K562 (cell line): Measurements from ENCODE around the gene ITPR1. TPM values are rescaled to one million over a fixed set of nuclear protein-coding genes. Genes with fewer than 3 reads are reported as not detected.

Experiments used
- ATAC-seq: fragments of 200-7000 bp; cut with Tn5 transposase; 3 replicates; pipeline ENCODE4 v1.9.1; 2020; ENCODE audit warnings: moderate library complexity
- BruUV-seq: library from RNA; stranded (reverse); fragments of 400-500 nt; replicated peaks from 2 replicates; lab custom pipeline; 2021; lab: Mats Ljungman, UMichigan
- CTCF ChIA-PET: fragments of 300-600 bp; formaldehyde crosslinking; extraction: SDS; loops from one replicate; lab custom pipeline; 2021; ENCODE audit warnings: low intra/inter-chr PET ratio; lab: Yijun Ruan, JAX
- POLR2A ChIA-PET: fragments of 300-600, 350-650 bp; sonication (Branson Sonifier 250); formaldehyde crosslinking; extraction: SDS; loops from one replicate; lab custom pipeline; 2021; ENCODE audit warnings: antibody characterized with exemption, inconsistent platforms; lab: Yijun Ruan, JAX
- DNase-seq, 4 experiments: peaks; one replicate each; pipeline versions ENCODE4 v3.0.0 to v3.0.0-alpha.2; 2011 to 2018; ENCODE audit warnings: low spot score in 3 of 4, mixed read lengths in 3 of 4; ENCODE audit errors: extremely low read depth in 1 of 4
- FAIRE-seq: peaks from 2 replicates; lab custom pipeline; 2011; peaks lifted over from hg19 to GRCh38; lab: Jason Lieb, UNC
- H2AFZ ChIP-seq: 2 replicates; pipeline ENCODE4 v1.6.0; 2011; ENCODE audit warnings: low read depth, low read length, control low read depth, inconsistent platforms
- H3K27ac ChIP-seq: fragments of 200-600 bp; 3 replicates; pipeline ENCODE4 v1.8.0; 2011; ENCODE audit warnings: low read depth, mild to moderate bottlenecking, control low read depth, inconsistent platforms, low read length, moderate library complexity, mixed read lengths; ENCODE audit errors: extremely low read depth
- H3K27me3 ChIP-seq, 2 experiments: fragments of 300-600 bp in 1 of 2; 2 replicates in 1 of 2; 3 replicates in 1 of 2; pipeline versions ENCODE4 v1.6.0 to v1.8.0; 2011; ENCODE audit warnings: inconsistent platforms in 2 of 2, low read length in 2 of 2, mild to moderate bottlenecking in 1 of 2, mixed read lengths in 1 of 2, moderate library complexity in 1 of 2; ENCODE audit not compliant: control insufficient read depth in 2 of 2, insufficient read depth in 2 of 2
- H3K36me3 ChIP-seq: fragments of 300-600 bp; 3 replicates; pipeline ENCODE4 v1.8.0; 2011; ENCODE audit warnings: mild to moderate bottlenecking, low read length, inconsistent platforms; ENCODE audit not compliant: control insufficient read depth, insufficient read depth
- H3K4me1 ChIP-seq, 2 experiments: fragments of 200-600 bp in 1 of 2; replicated peaks in 1 of 2; 2 replicates in 1 of 2; 3 replicates in 1 of 2; pipeline versions ENCODE4 v1.5.1 to v1.8.0; 2011; ENCODE audit warnings: inconsistent platforms in 2 of 2, low read length in 2 of 2, mild to moderate bottlenecking in 1 of 2, mixed read lengths in 1 of 2, moderate library complexity in 1 of 2; ENCODE audit not compliant: control insufficient read depth in 2 of 2, insufficient read depth in 2 of 2
- H3K4me2 ChIP-seq: 2 replicates; pipeline ENCODE4 v1.6.1; 2011; ENCODE audit warnings: low read length, control low read depth, inconsistent platforms, mixed read lengths; ENCODE audit not compliant: insufficient read depth
- H3K4me3 ChIP-seq: fragments of 200-600 bp; sonication (generic), shearing (Covaris generic); 2 replicates; pipeline ENCODE4 v1.5.1; 2016; ENCODE audit warnings: control low read depth, inconsistent platforms
- H3K79me2 ChIP-seq: fragments of 200-600 bp; 3 replicates; pipeline ENCODE4 v1.8.0; 2011; ENCODE audit warnings: low read length, inconsistent platforms; ENCODE audit not compliant: control insufficient read depth, insufficient read depth
- H3K9ac ChIP-seq, 2 experiments: 2 replicates each; pipeline versions ENCODE4 v1.6.0 to v1.6.1; 2011; ENCODE audit warnings: low read depth in 2 of 2, low read length in 2 of 2, control low read depth in 1 of 2, inconsistent platforms in 1 of 2, mild to moderate bottlenecking in 1 of 2, mixed read lengths in 1 of 2; ENCODE audit not compliant: insufficient read depth in 1 of 2
- H3K9me1 ChIP-seq: one replicate; pipeline ENCODE4 v1.6.0; 2011; ENCODE audit warnings: inconsistent platforms, mild to moderate bottlenecking, low read length, moderate library complexity; ENCODE audit not compliant: control insufficient read depth, insufficient read depth
- H3K9me3 ChIP-seq: replicated peaks from 2 replicates; pipeline ENCODE4 v1.5.1; 2011; ENCODE audit warnings: low read depth, low read length, inconsistent platforms; ENCODE audit not compliant: control insufficient read depth, insufficient read depth
- H4K20me1 ChIP-seq: replicated peaks from 2 replicates; pipeline ENCODE4 v1.6.1; 2011; ENCODE audit warnings: low read length, inconsistent platforms, mixed read lengths; ENCODE audit not compliant: control insufficient read depth, insufficient read depth
- HNRNPLL ChIP-seq: fragments of 200-400 bp; formaldehyde crosslinking; IDR thresholded peaks from 2 replicates; pipeline ENCODE4 v1.6.1; 2017; ENCODE audit warnings: low read length, low read depth, mild to moderate bottlenecking; ENCODE audit not compliant: poor library complexity, severe bottlenecking
- KLF13 ChIP-seq: fragments of 450-650 bp; IDR thresholded peaks from 2 replicates; pipeline ENCODE4 v1.6.1; 2016; ENCODE audit warnings: missing genetic modification characterization, low read depth, mild to moderate bottlenecking, missing compliant biosample characterization, moderate library complexity, borderline replicate concordance
- MIER1 ChIP-seq: fragments of 450-650 bp; IDR thresholded peaks from 2 replicates; pipeline ENCODE4 v1.6.1; 2016; ENCODE audit warnings: antibody characterized with exemption, mild to moderate bottlenecking, low read depth
- NR3C1 ChIP-seq: sonication (generic); formaldehyde crosslinking; IDR thresholded peaks from 2 replicates; pipeline ENCODE4 v1.8.1; 2022; ENCODE audit warnings: missing genetic modification reagents
- SNIP1 ChIP-seq: fragments of 450-650 bp; IDR thresholded peaks from 2 replicates; pipeline ENCODE4 v1.7.1; 2017; ENCODE audit warnings: low read depth, mild to moderate bottlenecking
- ZNF232 ChIP-seq: sonication (generic); formaldehyde crosslinking; IDR thresholded peaks from 2 replicates; pipeline ENCODE4 v1.8.0; 2022; ENCODE audit warnings: mild to moderate bottlenecking, missing genetic modification reagents
- WGBS: fragments of 100-300 bp; shearing (Covaris generic); methylation state at CpG from one replicate; pipeline ENCODE4 v1.1.6; 2016; ENCODE audit warnings: low coverage, mixed read lengths; ENCODE audit not compliant: insufficient coverage; ENCODE audit errors: missing lambda C conversion rate; 5-methylcytosine and 5-hydroxymethylcytosine counted together
- in situ Hi-C: fragments of 300-500 bp; cut with MboI; formaldehyde crosslinking; loops from 4 replicates; pipeline ENCODE4 v1.15.0; 2018; ENCODE audit warnings: inconsistent platforms, mixed read lengths
- intact Hi-C: fragments of 100-400 bp; cut with micrococcal nuclease; formaldehyde crosslinking; loops from 2 replicates; pipeline ENCODE4 v1.14.2; 2022
- polyA plus RNA-seq, 8 experiments: library from polyadenylated mRNA; depleted of rRNA in 4 of 8; stranded (reverse) in 5 of 8; unstranded in 3 of 8; fragments of >200 nt; fragmentation: Nextera tagmentation in 2 of 8; fragmentation: Illumina TruSeq in 1 of 8; extraction: Ambion mirVana in 2 of 8; extraction: Trizol in 1 of 8; gene quantifications; 2 replicates each; pipeline versions ENCODE4 v1.2.1 to v1.2.3, GENCODE V29; 2011 to 2014; ENCODE audit warnings: inconsistent platforms in 1 of 8, missing spikeins in 1 of 8
- total RNA-seq, 7 experiments: library from RNA; depleted of rRNA in 6 of 7; stranded (reverse); fragments of >200 nt in 6 of 7; fragmentation: Illumina TruSeq in 2 of 7; extraction: Trizol in 2 of 7; gene quantifications; 2 replicates each; pipeline versions ENCODE4 v1.2.1 to v1.2.3, GENCODE V29; 2011 to 2021; ENCODE audit warnings: low replicate concordance in 1 of 7
- TF ChIP-seq, protein P1 (sequence below): sonication (generic); formaldehyde crosslinking; IDR thresholded peaks from 2 replicates; pipeline ENCODE4 v1.8.0; 2022; ENCODE audit warnings: mild to moderate bottlenecking, low read depth, missing genetic modification reagents

Gene ITPR1
- total and polyA plus RNA-seq, 9 of the 15 experiments (the other 6 are each of a cell fraction or from before 2014, with no cell fraction given), result 22.4 to 40.0 (median 27.4) TPM

DNA sequence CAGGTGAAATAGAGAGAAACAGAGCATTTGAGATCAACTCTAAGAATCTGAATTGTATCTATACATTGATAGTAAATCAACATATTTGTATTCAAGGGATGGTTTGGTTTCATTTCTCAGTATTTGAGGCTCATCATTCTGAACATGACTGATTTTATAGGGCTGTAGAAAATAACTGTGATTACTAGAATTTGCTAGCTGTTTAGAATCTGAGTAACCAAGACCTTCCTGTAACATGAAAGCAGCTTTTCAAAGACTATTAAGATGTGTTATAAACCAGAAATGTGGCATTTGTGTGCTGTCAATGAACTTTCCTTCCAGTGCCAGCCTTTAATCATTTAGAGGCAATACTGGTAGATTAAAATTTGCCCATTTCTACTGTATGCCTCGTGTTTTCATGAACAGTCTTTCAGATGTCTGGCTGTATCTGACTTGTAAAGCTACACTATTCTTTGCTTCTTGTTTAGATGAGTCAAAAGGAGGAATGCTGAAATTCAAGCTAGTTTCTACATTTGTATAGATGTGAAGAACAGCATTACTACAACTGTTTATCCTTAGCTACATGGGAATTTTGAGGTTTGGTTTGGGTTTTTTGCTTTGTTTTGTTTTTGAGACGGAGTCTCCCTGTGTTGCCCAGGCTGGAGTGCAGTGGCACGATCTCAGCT is 348.8 kb downstream of the ITPR1 start (continued):
- TF ChIP-seq MIER1, result no peak

DNA sequence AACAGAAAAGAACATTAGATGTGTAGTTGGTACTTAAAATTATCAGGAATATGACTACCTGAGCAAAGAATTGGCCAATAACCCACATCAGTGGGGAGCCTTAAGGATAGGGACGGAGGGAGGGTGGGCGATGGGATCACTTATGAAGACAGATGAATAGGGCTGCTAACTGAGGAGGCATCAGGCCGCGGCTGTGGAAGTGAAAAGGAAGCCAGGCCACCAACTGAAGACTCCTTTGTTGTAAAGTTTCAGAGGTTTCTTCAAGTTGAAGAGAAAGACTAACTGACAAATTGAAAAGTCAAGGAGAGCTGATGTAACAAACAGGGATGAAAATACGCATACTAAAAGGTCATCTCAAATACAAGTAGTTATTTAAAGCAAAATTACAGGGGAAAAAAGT is 350.5 kb downstream of the ITPR1 start:
- Histone ChIP-seq H3K4me3 (no peak overlapping the region), H4K20me1 (no peaks in the 10 kb centered on the region), H3K36me3 (peaks cover 70% of the 10 kb centered on the region), H3K4me2 (no peak overlapping the region), H3K27ac (no peak overlapping the region), H3K9ac (no peak overlapping the region), H2AFZ (no peak overlapping the region), H3K27me3 (no peaks in the 10 kb centered on the region), H3K9me3 (no peaks in the 10 kb centered on the region), H3K79me2 (no peaks in the 10 kb centered on the region), H3K4me1 (no peaks in the 10 kb centered on the region), H3K9me1 (no peaks in the 10 kb centered on the region)
- TF ChIP-seq NR3C1 (CRISPR knock-in tag) (no peak), HNRNPLL (no peak), KLF13 (no peak), SNIP1 (no peak), ZNF232 (CRISPR knock-in tag) (no peak)
- TF ChIP-seq, protein P1, sequence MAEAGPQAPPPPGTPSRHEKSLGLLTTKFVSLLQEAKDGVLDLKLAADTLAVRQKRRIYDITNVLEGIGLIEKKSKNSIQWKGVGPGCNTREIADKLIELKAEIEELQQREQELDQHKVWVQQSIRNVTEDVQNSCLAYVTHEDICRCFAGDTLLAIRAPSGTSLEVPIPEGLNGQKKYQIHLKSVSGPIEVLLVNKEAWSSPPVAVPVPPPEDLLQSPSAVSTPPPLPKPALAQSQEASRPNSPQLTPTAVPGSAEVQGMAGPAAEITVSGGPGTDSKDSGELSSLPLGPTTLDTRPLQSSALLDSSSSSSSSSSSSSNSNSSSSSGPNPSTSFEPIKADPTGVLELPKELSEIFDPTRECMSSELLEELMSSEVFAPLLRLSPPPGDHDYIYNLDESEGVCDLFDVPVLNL (CRISPR knock-in tag), result no peak
- DNase-seq, result no peak
- WGBS, result 82% methylated on average over 5 of the region's 5 CpGs
- no peak for FAIRE-seq
- no TSS peak for BruUV-seq
- CTCF ChIA-PET, result no interaction called here
- ATAC-seq, result no peak
- intact Hi-C loops (no loop called here), in situ Hi-C loops (no loop called here)
- POLR2A ChIA-PET, result interaction anchor here (0.6 to 1.7 kb wide), 3 partner anchors 9 to 265 kb away, joined by 3 to 6 read pairs (median 6); no protein-coding TSS in a partner anchor
